HepG2 (cell line): ENCODE data around the gene GATA5. TPM values are rescaled to one million over a fixed set of nuclear protein-coding genes. Genes with fewer than 3 reads are reported as not detected.

Experiments
- HMGA1 ChIP-seq: sonication (generic); formaldehyde crosslinking; conservative IDR thresholded peaks from 2 replicates; pipeline ENCODE4 v1.4.0; 2020; ENCODE audit warnings: missing genetic modification reagents
- HNF4A ChIP-seq: sonication (generic); formaldehyde crosslinking; IDR thresholded peaks from 2 replicates; pipeline ENCODE4 v1.4.0; 2020; ENCODE audit warnings: missing genetic modification reagents
- IKZF4 ChIP-seq: sonication (generic); formaldehyde crosslinking; IDR thresholded peaks from 2 replicates; pipeline ENCODE4 v1.5.1; 2020; ENCODE audit warnings: borderline replicate concordance, mild to moderate bottlenecking, low read depth, missing genetic modification reagents; ENCODE audit errors: not compliant biosample characterization
- KDM5B ChIP-seq: sonication (generic); formaldehyde crosslinking; IDR thresholded peaks from 2 replicates; pipeline ENCODE4 v1.4.0; 2020; ENCODE audit warnings: missing genetic modification reagents, mild to moderate bottlenecking, borderline replicate concordance
- MAZ ChIP-seq, 2 experiments: sonication (generic) in 1 of 2; formaldehyde crosslinking in 1 of 2; IDR thresholded peaks; 2 replicates each; pipeline versions ENCODE4 v1.5.0 to v1.6.1; 2012 to 2020; ENCODE audit warnings: low read depth in 2 of 2, mild to moderate bottlenecking in 2 of 2, borderline replicate concordance in 1 of 2, improper control_type of control experiment in 1 of 2, low read length in 1 of 2, missing genetic modification reagents in 1 of 2, moderate library complexity in 1 of 2
- NR2F6 ChIP-seq, 2 experiments: IDR thresholded peaks; 2 replicates each; pipeline ENCODE4 v1.6.1; 2016; ENCODE audit warnings: antibody characterized with exemption in 1 of 2, mild to moderate bottlenecking in 1 of 2
- ONECUT2 ChIP-seq: sonication (generic); formaldehyde crosslinking; IDR thresholded peaks from 2 replicates; pipeline ENCODE4 v1.4.0; 2020; ENCODE audit warnings: missing genetic modification reagents
- PBX2 ChIP-seq: IDR thresholded peaks from 2 replicates; pipeline ENCODE4 v1.6.1; 2016; ENCODE audit warnings: control low read depth
- PTBP1 ChIP-seq: fragments of 200-400 bp; formaldehyde crosslinking; IDR thresholded peaks from 2 replicates; pipeline ENCODE4 v1.6.1; 2018; ENCODE audit warnings: low read length, low read depth; ENCODE audit not compliant: poor library complexity, severe bottlenecking
- RXRA ChIP-seq: sonication (generic); formaldehyde crosslinking; IDR thresholded peaks from 2 replicates; pipeline ENCODE4 v1.5.1; 2020; ENCODE audit warnings: missing genetic modification reagents
- TBP ChIP-seq: sonication (generic); formaldehyde crosslinking; IDR thresholded peaks from 2 replicates; pipeline ENCODE4 v1.5.0; 2020; ENCODE audit warnings: missing genetic modification reagents
- TMF1 ChIP-seq: sonication (generic); formaldehyde crosslinking; IDR thresholded peaks from 2 replicates; pipeline ENCODE4 v1.8.1; 2022; ENCODE audit warnings: low read depth, missing genetic modification reagents
- WIZ ChIP-seq: sonication (generic); formaldehyde crosslinking; IDR thresholded peaks from 2 replicates; pipeline ENCODE4 v1.5.1; 2020; ENCODE audit warnings: mild to moderate bottlenecking, missing genetic modification reagents
- ZNF329 ChIP-seq: sonication (generic); formaldehyde crosslinking; IDR thresholded peaks from 2 replicates; pipeline ENCODE4 v1.9.0; 2021; ENCODE audit warnings: low read depth, mild to moderate bottlenecking, missing genetic modification reagents
- ZNF552 ChIP-seq: sonication (generic); formaldehyde crosslinking; IDR thresholded peaks from 2 replicates; pipeline ENCODE4 v1.9.0; 2022; ENCODE audit warnings: missing genetic modification reagents, mild to moderate bottlenecking, borderline replicate concordance
- ZNF577 ChIP-seq: sonication (generic); formaldehyde crosslinking; IDR thresholded peaks from 2 replicates; pipeline ENCODE4 v1.4.0; 2020; ENCODE audit warnings: mild to moderate bottlenecking, low read depth, missing genetic modification reagents, borderline replicate concordance
- ZNF772 ChIP-seq: sonication (generic); formaldehyde crosslinking; IDR thresholded peaks from 2 replicates; pipeline ENCODE4 v1.5.0; 2020; ENCODE audit warnings: mild to moderate bottlenecking, missing genetic modification reagents
- ZNF775 ChIP-seq: sonication (generic); formaldehyde crosslinking; IDR thresholded peaks from 2 replicates; pipeline ENCODE4 v1.4.0; 2020; ENCODE audit warnings: missing genetic modification reagents, mild to moderate bottlenecking, moderate library complexity, borderline replicate concordance
- ZSCAN25 ChIP-seq: sonication (generic); formaldehyde crosslinking; IDR thresholded peaks from 2 replicates; pipeline ENCODE4 v1.8.0; 2022; ENCODE audit warnings: mild to moderate bottlenecking, missing genetic modification reagents
- polyA plus RNA-seq, 8 experiments: library from polyadenylated mRNA; depleted of rRNA in 3 of 8; stranded (reverse) in 7 of 8; unstranded in 1 of 8; fragments of >200 nt; fragmentation: Illumina TruSeq in 4 of 8; extraction: Trizol in 4 of 8; gene quantifications; 2 replicates each; pipeline versions ENCODE4 v1.2.1 to v1.2.3, GENCODE V29; 2011 to 2016; ENCODE audit warnings: low read depth in 4 of 8, missing spikeins in 1 of 8, mixed read lengths in 1 of 8; ENCODE audit not compliant: insufficient read depth in 1 of 8
- total RNA-seq, 5 experiments: library from RNA; depleted of rRNA; stranded (reverse); fragments of >200 nt; fragmentation: Illumina TruSeq; extraction: Trizol; gene quantifications; 2 replicates each; pipeline ENCODE4 v1.2.3, GENCODE V29; 2016; ENCODE audit warnings: low read depth in 1 of 5
- TF ChIP-seq, protein P1 (sequence below): sonication (generic); formaldehyde crosslinking; IDR thresholded peaks from 2 replicates; pipeline ENCODE4 v1.4.0; 2020; ENCODE audit warnings: missing genetic modification reagents
- TF ChIP-seq, protein P2 (sequence below): sonication (generic); formaldehyde crosslinking; conservative IDR thresholded peaks from 2 replicates; pipeline ENCODE4 v1.4.0; 2020; ENCODE audit warnings: missing genetic modification reagents
- TF ChIP-seq, protein P3 (sequence below): sonication (generic); formaldehyde crosslinking; IDR thresholded peaks from 2 replicates; pipeline ENCODE4 v1.4.0; 2020; ENCODE audit warnings: mild to moderate bottlenecking, missing genetic modification reagents

The GATA5 gene
- total and polyA plus RNA-seq, 2 of the 13 experiments (the other 11 are each of a cell fraction or from before 2014, with no cell fraction given), result 0.12 to 0.20 TPM

DNA sequence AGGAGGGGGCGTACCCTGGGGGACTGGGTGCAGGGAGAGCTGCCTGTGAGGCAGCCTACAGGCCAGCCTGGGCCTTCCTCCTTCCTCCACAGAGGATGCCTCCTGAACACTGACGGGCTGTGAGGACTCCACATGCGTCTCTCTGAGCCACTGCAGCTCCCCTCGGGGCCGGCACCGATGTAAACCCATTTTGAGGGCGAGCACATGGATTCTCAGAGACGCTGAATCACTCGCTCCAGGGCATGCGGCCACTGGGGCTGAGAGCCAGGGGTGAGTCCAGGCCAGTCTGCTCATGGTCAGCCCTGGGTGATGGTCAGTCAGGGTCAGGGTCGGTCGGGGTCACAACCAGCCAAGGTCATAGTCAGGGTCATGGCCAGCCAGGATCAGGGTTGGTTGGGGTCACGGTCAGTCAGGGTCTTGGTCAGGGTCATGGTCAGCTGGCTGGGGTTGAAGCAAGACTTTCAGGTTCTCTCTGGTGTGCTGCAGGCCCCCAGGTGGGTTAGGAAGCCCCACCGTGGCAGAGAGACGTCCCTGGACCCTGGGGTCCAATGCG lies 33.7 kb downstream of the GATA5 start (continued):
- TF ChIP-seq PTBP1 (no peak), ZNF552 (0 out of 2 replicates have a peak, but pooled peaks have one; percentile 24), IKZF4 (CRISPR knock-in tag) (no peak), PBX2 (CRISPR knock-in tag) (no peak), ZSCAN25 (CRISPR knock-in tag) (no peak), NR2F6 (IDR thresholded peaks at IDR 0.05) (peak; percentile 52; the same call in 1 of the 2 replicates), NR2F6 (CRISPR knock-in tag; IDR thresholded peaks at IDR 0.05) (no peak), ZNF772 (CRISPR knock-in tag) (no peak), ONECUT2 (CRISPR knock-in tag) (no peak), ZNF329 (CRISPR knock-in tag) (no peak), MAZ (IDR thresholded peaks at IDR 0.05; ENCODE audit: borderline replicate concordance, low read depth, low read length) (no peak), MAZ (CRISPR knock-in tag; IDR thresholded peaks at IDR 0.05; ENCODE audit: low read depth) (no peak), WIZ (CRISPR knock-in tag) (no peak), KDM5B (CRISPR knock-in tag) (no peak), ZNF775 (no peak), RXRA (CRISPR knock-in tag) (peak; percentile 84), TBP (CRISPR knock-in tag) (no peak), HNF4A (CRISPR knock-in tag) (peak; percentile 14; the same call in 1 of the 2 replicates), TMF1 (CRISPR knock-in tag) (no peak), HMGA1 (CRISPR knock-in tag) (no peak), ZNF577 (CRISPR knock-in tag) (no peak)
- TF ChIP-seq, protein P1, sequence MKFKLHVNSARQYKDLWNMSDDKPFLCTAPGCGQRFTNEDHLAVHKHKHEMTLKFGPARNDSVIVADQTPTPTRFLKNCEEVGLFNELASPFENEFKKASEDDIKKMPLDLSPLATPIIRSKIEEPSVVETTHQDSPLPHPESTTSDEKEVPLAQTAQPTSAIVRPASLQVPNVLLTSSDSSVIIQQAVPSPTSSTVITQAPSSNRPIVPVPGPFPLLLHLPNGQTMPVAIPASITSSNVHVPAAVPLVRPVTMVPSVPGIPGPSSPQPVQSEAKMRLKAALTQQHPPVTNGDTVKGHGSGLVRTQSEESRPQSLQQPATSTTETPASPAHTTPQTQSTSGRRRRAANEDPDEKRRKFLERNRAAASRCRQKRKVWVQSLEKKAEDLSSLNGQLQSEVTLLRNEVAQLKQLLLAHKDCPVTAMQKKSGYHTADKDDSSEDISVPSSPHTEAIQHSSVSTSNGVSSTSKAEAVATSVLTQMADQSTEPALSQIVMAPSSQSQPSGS (CRISPR knock-in tag), result no peak
- TF ChIP-seq, protein P2, sequence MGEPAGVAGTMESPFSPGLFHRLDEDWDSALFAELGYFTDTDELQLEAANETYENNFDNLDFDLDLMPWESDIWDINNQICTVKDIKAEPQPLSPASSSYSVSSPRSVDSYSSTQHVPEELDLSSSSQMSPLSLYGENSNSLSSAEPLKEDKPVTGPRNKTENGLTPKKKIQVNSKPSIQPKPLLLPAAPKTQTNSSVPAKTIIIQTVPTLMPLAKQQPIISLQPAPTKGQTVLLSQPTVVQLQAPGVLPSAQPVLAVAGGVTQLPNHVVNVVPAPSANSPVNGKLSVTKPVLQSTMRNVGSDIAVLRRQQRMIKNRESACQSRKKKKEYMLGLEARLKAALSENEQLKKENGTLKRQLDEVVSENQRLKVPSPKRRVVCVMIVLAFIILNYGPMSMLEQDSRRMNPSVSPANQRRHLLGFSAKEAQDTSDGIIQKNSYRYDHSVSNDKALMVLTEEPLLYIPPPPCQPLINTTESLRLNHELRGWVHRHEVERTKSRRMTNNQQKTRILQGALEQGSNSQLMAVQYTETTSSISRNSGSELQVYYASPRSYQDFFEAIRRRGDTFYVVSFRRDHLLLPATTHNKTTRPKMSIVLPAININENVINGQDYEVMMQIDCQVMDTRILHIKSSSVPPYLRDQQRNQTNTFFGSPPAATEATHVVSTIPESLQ (CRISPR knock-in tag), result no peak
- TF ChIP-seq, protein P3, sequence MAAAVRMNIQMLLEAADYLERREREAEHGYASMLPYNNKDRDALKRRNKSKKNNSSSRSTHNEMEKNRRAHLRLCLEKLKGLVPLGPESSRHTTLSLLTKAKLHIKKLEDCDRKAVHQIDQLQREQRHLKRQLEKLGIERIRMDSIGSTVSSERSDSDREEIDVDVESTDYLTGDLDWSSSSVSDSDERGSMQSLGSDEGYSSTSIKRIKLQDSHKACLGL, result 0 out of 2 replicates have a peak, but pooled peaks have one; percentile 30
